Right lobe of liver (tissue), 4 donors: ENCODE measurements around the gene SERTAD4.

Source experiments
- POLR2A ChIP-seq: fragments of 450-650 bp; IDR thresholded peaks from one replicate; pipeline ENCODE4 v1.6.1; 2017; ENCODE audit warnings: antibody characterized with exemption, mild to moderate bottlenecking
- TF ChIP-seq, protein P1 (sequence below), 4 donors: fragments of 200-600 bp in 3 of 4; fragments of 450-650 bp in 1 of 4; IDR thresholded peaks; one replicate each; pipeline versions ENCODE4 v1.5.1 to v1.8.0; 2016 to 2022; ENCODE audit warnings: antibody characterized with exemption in 4 of 4, mild to moderate bottlenecking in 2 of 4
- donor health status: DM: no; HTN: no; CAD: no.
- donor health status: DM: no; HTN: no; CAD: no.
- donor health status: DM: no; HTN: yes; CAD: no.

DNA sequence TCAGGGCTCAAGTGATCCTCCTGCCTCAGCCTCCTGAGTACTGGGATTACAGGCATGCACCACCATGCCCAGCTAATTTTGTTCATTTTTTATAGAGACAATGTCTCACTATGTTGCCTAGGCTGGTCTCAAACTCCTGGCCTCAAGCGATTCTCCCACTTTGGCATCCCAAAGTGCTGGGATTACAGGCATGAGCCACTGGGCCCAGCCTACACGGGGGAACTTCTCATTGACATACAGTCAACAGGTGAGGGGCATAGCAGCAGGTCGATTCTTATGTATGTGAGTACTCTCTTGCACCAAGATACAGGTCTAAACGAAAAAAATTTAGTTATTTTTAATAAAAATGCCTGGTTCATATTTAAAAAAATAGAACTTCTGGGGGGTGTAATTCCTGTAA, 56.7 kb downstream of the SERTAD4 start:
- TF ChIP-seq, protein P1, sequence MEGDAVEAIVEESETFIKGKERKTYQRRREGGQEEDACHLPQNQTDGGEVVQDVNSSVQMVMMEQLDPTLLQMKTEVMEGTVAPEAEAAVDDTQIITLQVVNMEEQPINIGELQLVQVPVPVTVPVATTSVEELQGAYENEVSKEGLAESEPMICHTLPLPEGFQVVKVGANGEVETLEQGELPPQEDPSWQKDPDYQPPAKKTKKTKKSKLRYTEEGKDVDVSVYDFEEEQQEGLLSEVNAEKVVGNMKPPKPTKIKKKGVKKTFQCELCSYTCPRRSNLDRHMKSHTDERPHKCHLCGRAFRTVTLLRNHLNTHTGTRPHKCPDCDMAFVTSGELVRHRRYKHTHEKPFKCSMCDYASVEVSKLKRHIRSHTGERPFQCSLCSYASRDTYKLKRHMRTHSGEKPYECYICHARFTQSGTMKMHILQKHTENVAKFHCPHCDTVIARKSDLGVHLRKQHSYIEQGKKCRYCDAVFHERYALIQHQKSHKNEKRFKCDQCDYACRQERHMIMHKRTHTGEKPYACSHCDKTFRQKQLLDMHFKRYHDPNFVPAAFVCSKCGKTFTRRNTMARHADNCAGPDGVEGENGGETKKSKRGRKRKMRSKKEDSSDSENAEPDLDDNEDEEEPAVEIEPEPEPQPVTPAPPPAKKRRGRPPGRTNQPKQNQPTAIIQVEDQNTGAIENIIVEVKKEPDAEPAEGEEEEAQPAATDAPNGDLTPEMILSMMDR (IDR thresholded peaks at IDR 0.05): no peak
- TF ChIP-seq POLR2A: no peak
